HepG2 (cell line): Measurements from ENCODE around the gene ALDOA. TPM values are rescaled to one million over a fixed set of nuclear protein-coding genes. Genes with fewer than 3 reads are reported as not detected.

ENCODE experiments used
- ATF1 ChIP-seq: IDR thresholded peaks from 2 replicates; pipeline ENCODE4 v1.6.1; 2016; ENCODE audit warnings: mild to moderate bottlenecking, control low read depth
- ATM ChIP-seq: fragments of 450-650 bp; IDR thresholded peaks from 2 replicates; pipeline ENCODE4 v1.7.1; 2017; ENCODE audit warnings: mild to moderate bottlenecking, borderline replicate concordance
- BCLAF1 ChIP-seq: fragments of 450-650 bp; IDR thresholded peaks from 2 replicates; pipeline ENCODE4 v1.6.1; 2017; ENCODE audit warnings: mild to moderate bottlenecking
- IKZF4 ChIP-seq: sonication (generic); formaldehyde crosslinking; IDR thresholded peaks from 2 replicates; pipeline ENCODE4 v1.5.1; 2020; ENCODE audit warnings: borderline replicate concordance, mild to moderate bottlenecking, low read depth, missing genetic modification reagents; ENCODE audit errors: not compliant biosample characterization
- MED1 ChIP-seq: sonication (generic); formaldehyde crosslinking; IDR thresholded peaks from 2 replicates; pipeline ENCODE4 v1.4.0; 2020; ENCODE audit warnings: missing genetic modification reagents
- MEF2D ChIP-seq: sonication (generic); formaldehyde crosslinking; IDR thresholded peaks from 2 replicates; pipeline ENCODE4 v1.5.1; 2020; ENCODE audit warnings: mild to moderate bottlenecking, missing genetic modification reagents
- NFKBIZ ChIP-seq: IDR thresholded peaks from 2 replicates; pipeline ENCODE4 v1.6.1; 2018; ENCODE audit warnings: missing genetic modification reagents, missing compliant biosample characterization
- PREB ChIP-seq: sonication (generic); formaldehyde crosslinking; IDR thresholded peaks from 2 replicates; pipeline ENCODE4 v1.4.0; 2020; ENCODE audit warnings: missing genetic modification reagents
- SIX4 ChIP-seq: sonication (generic); formaldehyde crosslinking; IDR thresholded peaks from 2 replicates; pipeline ENCODE4 v1.4.0; 2020; ENCODE audit warnings: missing genetic modification reagents
- SPEN ChIP-seq: sonication (generic); formaldehyde crosslinking; IDR thresholded peaks from 2 replicates; pipeline ENCODE4 v1.5.1; 2020; ENCODE audit warnings: low read depth, mild to moderate bottlenecking, missing genetic modification reagents
- SRY ChIP-seq: sonication (generic); formaldehyde crosslinking; IDR thresholded peaks from 2 replicates; pipeline ENCODE4 v1.8.0; 2022; ENCODE audit warnings: mild to moderate bottlenecking, missing genetic modification reagents
- TCF7 ChIP-seq: sonication (generic); IDR thresholded peaks from 2 replicates; pipeline ENCODE4 v1.6.1; 2016; ENCODE audit warnings: antibody characterized with exemption, low read depth
- ZFP36 ChIP-seq: fragments of 150-350 bp; IDR thresholded peaks from 2 replicates; pipeline ENCODE4 v1.6.1; 2018; ENCODE audit warnings: borderline replicate concordance, low read length, low read depth; ENCODE audit not compliant: partially characterized antibody
- ZFP36L1 ChIP-seq: sonication (generic); formaldehyde crosslinking; IDR thresholded peaks from 2 replicates; pipeline ENCODE4 v1.8.0; 2022; ENCODE audit warnings: mild to moderate bottlenecking, missing genetic modification reagents, moderate library complexity
- ZNF276 ChIP-seq: sonication (generic); formaldehyde crosslinking; IDR thresholded peaks from 2 replicates; pipeline ENCODE4 v1.4.0; 2020; ENCODE audit warnings: mild to moderate bottlenecking, low read depth, missing genetic modification reagents
- ZNF709 ChIP-seq: sonication (generic); formaldehyde crosslinking; IDR thresholded peaks from 2 replicates; pipeline ENCODE4 v1.5.0; 2020; ENCODE audit warnings: mild to moderate bottlenecking, missing genetic modification reagents
- polyA plus RNA-seq, 8 experiments: library from polyadenylated mRNA; depleted of rRNA in 3 of 8; stranded (reverse) in 7 of 8; unstranded in 1 of 8; fragments of >200 nt; fragmentation: Illumina TruSeq in 4 of 8; extraction: Trizol in 4 of 8; gene quantifications; 2 replicates each; pipeline versions ENCODE4 v1.2.1 to v1.2.3, GENCODE V29; 2011 to 2016; ENCODE audit warnings: low read depth in 4 of 8, missing spikeins in 1 of 8, mixed read lengths in 1 of 8; ENCODE audit not compliant: insufficient read depth in 1 of 8
- total RNA-seq, 5 experiments: library from RNA; depleted of rRNA; stranded (reverse); fragments of >200 nt; fragmentation: Illumina TruSeq; extraction: Trizol; gene quantifications; 2 replicates each; pipeline ENCODE4 v1.2.3, GENCODE V29; 2016; ENCODE audit warnings: low read depth in 1 of 5
- TF ChIP-seq, protein P1 (sequence below): IDR thresholded peaks from 2 replicates; pipeline ENCODE4 v1.4.0; 2020; ENCODE audit warnings: mild to moderate bottlenecking, missing genetic modification reagents

Gene ALDOA
- total and polyA plus RNA-seq, 2 of the 13 experiments (the other 11 are each of a cell fraction or from before 2014, with no cell fraction given) = 925 to 1,884 TPM

DNA sequence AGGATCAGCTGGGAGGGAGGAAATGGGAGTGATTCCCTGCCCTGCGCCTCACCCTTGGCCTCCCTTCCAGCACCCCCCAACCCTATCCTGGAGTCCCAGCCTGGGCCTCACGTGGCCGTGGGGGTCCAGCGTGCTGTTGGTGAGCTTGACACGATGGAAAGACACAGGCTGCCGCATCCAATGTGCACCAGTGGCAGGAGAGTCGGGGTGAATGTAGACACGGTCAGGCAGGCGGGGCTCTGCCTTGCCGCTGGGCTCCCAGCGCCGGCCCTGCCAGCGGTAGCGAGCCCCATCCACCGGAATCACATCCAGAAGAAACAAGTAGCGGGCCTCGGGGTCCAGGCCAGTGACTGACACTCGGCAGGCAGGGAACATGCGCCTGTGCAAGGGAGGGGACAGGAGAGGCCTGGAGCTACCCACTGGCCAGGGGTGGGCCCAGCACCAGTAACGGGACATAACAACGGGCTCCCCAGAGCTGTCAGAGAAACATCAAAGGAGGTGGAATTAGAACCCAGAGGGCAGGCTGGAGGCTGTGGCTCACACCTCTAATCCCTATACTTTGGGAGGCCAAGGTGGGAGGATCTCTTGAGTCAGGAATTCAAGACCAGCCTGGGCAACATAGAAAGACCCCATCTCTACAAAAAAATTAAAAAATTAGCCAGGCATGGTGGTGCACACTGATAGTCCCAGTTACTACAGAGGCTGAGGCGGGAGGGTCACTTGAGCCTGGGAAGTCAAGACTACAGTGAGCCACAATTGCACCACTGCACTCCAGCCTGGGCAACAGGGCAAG lies 23.5 kb downstream of the ALDOA start (continued):
- TF ChIP-seq ZFP36 = no peak
- TF ChIP-seq MED1 (CRISPR knock-in tag) = no peak
- peak; percentile 22; the same call in 1 of the 2 replicates for TF ChIP-seq PREB (CRISPR knock-in tag)
- no peak for TF ChIP-seq ATM
- TF ChIP-seq SPEN (CRISPR knock-in tag) = peak; percentile 67
- TF ChIP-seq ZNF709 = 0 out of 2 replicates have a peak, but pooled peaks have one; percentile 60
- no peak for TF ChIP-seq ATF1 (CRISPR knock-in tag)
- no peak for TF ChIP-seq TCF7
- 0 out of 2 replicates have a peak, but pooled peaks have one; percentile 63 for TF ChIP-seq SRY (CRISPR knock-in tag)
- no peak for TF ChIP-seq BCLAF1
- TF ChIP-seq ZFP36L1 (CRISPR knock-in tag) = no peak
- peak; percentile 29 for TF ChIP-seq IKZF4 (CRISPR knock-in tag)
- TF ChIP-seq MEF2D (CRISPR knock-in tag) = no peak; the same call in 1 of the 2 replicates
- TF ChIP-seq ZNF276 (CRISPR knock-in tag) = no peak
- no peak for TF ChIP-seq NFKBIZ (CRISPR knock-in tag)
- TF ChIP-seq, protein P1, sequence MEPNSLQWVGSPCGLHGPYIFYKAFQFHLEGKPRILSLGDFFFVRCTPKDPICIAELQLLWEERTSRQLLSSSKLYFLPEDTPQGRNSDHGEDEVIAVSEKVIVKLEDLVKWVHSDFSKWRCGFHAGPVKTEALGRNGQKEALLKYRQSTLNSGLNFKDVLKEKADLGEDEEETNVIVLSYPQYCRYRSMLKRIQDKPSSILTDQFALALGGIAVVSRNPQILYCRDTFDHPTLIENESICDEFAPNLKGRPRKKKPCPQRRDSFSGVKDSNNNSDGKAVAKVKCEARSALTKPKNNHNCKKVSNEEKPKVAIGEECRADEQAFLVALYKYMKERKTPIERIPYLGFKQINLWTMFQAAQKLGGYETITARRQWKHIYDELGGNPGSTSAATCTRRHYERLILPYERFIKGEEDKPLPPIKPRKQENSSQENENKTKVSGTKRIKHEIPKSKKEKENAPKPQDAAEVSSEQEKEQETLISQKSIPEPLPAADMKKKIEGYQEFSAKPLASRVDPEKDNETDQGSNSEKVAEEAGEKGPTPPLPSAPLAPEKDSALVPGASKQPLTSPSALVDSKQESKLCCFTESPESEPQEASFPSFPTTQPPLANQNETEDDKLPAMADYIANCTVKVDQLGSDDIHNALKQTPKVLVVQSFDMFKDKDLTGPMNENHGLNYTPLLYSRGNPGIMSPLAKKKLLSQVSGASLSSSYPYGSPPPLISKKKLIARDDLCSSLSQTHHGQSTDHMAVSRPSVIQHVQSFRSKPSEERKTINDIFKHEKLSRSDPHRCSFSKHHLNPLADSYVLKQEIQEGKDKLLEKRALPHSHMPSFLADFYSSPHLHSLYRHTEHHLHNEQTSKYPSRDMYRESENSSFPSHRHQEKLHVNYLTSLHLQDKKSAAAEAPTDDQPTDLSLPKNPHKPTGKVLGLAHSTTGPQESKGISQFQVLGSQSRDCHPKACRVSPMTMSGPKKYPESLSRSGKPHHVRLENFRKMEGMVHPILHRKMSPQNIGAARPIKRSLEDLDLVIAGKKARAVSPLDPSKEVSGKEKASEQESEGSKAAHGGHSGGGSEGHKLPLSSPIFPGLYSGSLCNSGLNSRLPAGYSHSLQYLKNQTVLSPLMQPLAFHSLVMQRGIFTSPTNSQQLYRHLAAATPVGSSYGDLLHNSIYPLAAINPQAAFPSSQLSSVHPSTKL (CRISPR knock-in tag) = no peak; the same call in 1 of the 2 replicates
- TF ChIP-seq SIX4 = no peak
